OCI-LY3 (cell line): ENCODE data around the gene PPP1R3G.

Experiments
- CTCF ChIP-seq: fragments of 200-600, 300-600 bp; sonication (generic); IDR thresholded peaks from 2 replicates; pipeline ENCODE4 v1.5.1; 2014; ENCODE audit warnings: antibody characterized with exemption, low read length, low read depth
- EZH2phosphoT487 ChIP-seq: fragments of 200-600 bp; shearing (Covaris generic); IDR thresholded peaks from 2 replicates; pipeline ENCODE4 v1.6.1; 2018; ENCODE audit warnings: antibody characterized with exemption, mixed run types, low read depth

GRCh38 chr6:5076931-5077330 is 8.2 kb upstream of the PPP1R3G start:
- TF ChIP-seq CTCF (no peak), EZH2phosphoT487 (no peak)
